Omental fat pad (tissue), 4 donors: ENCODE data around the gene STK38L. TPM values are rescaled to one million over a fixed set of nuclear protein-coding genes. Genes with fewer than 3 reads are reported as not detected.

Source experiments
- ATAC-seq: fragments of 150-250 bp; one replicate; pipeline ENCODE4 v1.9.1; 2016; ENCODE audit warnings: mild to moderate bottlenecking, moderate library complexity; ENCODE audit not compliant: low FRiP score
- DNase-seq: peaks from one replicate; pipeline ENCODE4 v3.0.0-alpha.2; 2019; ENCODE audit warnings: low spot score
- total RNA-seq, 4 donors: library from RNA; depleted of rRNA; stranded (reverse); fragments of >200 nt; gene quantifications; one replicate each; pipeline ENCODE4 v1.1.0, GENCODE V29; 2016
- TF ChIP-seq, protein P1 (sequence below), 3 donors: fragments of 450-650 bp; IDR thresholded peaks; one replicate each; pipeline ENCODE4 v1.5.1; 2016 to 2017; ENCODE audit warnings: antibody characterized with exemption in 3 of 3, mild to moderate bottlenecking in 3 of 3, moderate library complexity in 2 of 3

The STK38L gene
- total RNA-seq, 4 donors from 2014 or later, result 28.1 to 66.4 (median 46.5) TPM

GRCh38 chr12:27340971-27341370 is 96.9 kb downstream of the STK38L start:
- ATAC-seq (no peak), DNase-seq (no peak)
- TF ChIP-seq, protein P1, sequence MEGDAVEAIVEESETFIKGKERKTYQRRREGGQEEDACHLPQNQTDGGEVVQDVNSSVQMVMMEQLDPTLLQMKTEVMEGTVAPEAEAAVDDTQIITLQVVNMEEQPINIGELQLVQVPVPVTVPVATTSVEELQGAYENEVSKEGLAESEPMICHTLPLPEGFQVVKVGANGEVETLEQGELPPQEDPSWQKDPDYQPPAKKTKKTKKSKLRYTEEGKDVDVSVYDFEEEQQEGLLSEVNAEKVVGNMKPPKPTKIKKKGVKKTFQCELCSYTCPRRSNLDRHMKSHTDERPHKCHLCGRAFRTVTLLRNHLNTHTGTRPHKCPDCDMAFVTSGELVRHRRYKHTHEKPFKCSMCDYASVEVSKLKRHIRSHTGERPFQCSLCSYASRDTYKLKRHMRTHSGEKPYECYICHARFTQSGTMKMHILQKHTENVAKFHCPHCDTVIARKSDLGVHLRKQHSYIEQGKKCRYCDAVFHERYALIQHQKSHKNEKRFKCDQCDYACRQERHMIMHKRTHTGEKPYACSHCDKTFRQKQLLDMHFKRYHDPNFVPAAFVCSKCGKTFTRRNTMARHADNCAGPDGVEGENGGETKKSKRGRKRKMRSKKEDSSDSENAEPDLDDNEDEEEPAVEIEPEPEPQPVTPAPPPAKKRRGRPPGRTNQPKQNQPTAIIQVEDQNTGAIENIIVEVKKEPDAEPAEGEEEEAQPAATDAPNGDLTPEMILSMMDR (IDR thresholded peaks at IDR 0.05), result no peak

DNA sequence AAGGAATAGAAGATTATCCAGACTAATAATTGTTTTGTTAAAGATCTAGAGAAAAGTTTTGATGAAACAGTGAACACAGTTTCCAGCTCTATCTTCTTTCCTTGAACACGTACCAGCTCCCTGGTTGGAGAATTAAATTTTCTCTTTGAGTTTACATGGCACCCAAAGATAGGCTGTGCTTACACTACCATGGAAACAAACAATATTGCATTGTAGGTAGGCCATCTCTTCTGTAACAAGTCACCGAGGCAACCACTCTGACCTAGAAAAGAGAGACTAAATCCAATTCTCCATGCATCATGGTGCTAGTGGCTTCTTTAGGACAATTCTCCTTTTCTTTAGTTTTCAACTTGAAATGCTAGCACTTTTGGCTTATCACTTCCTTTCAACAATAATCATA is 98.5 kb downstream of the STK38L start:
- ATAC-seq, result no peak
- TF ChIP-seq, protein P1 (IDR thresholded peaks at IDR 0.05), result no peak
- no peak for DNase-seq

- ATAC-seq, result no peak
- TF ChIP-seq, protein P1 (IDR thresholded peaks at IDR 0.05), result no peak
- DNase-seq, result no peak
These were observed 99.3 kb downstream of the STK38L start for GRCh38 chr12:27343255-27344000.

GRCh38 chr12:27344246-27344645 is 100.2 kb downstream of the STK38L start:
- DNase-seq, result no peak
- no peak for ATAC-seq
- TF ChIP-seq, protein P1 (IDR thresholded peaks at IDR 0.05), result no peak

GRCh38 chr12:27344760-27345159 is 100.7 kb downstream of the STK38L start:
- no peak for ATAC-seq
- DNase-seq, result no peak
- TF ChIP-seq, protein P1 (IDR thresholded peaks at IDR 0.05), result no peak

GRCh38 chr12:27345376-27345775 is 101.3 kb downstream of the STK38L start:
- ATAC-seq, result no peak
- DNase-seq, result no peak
- TF ChIP-seq, protein P1 (IDR thresholded peaks at IDR 0.05), result no peak

DNA sequence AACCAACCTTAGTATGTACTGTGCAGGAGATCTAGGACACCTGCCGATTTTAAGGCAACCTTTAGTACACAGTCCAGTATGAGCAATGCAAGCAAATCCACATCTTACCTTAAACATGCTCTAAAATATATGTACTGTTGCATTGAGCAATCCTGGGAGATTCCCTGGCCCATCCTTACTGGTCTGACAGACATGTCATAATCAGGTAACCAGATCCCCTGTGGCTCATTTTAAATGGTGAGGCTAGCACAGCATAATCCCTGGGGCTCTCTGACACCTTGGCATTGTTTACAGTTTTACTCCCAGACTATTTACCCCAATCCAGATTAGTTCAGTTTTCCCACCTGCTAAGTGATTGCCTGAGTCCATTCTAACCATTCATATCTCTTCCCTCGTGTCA is 103.7 kb downstream of the STK38L start:
- no peak for DNase-seq
- TF ChIP-seq, protein P1 (IDR thresholded peaks at IDR 0.05), result no peak
- no peak for ATAC-seq
